Mucosa of stomach (tissue), 1 donor: Measurements from ENCODE around the gene TCF3.
A peak's percentile ranks its signal among the peaks of the same experiment; 100 is the strongest.

Source experiments
- H3K27me3 ChIP-seq: one replicate; pipeline ENCODE4 v1.7.0; 2013; ENCODE audit warnings: mild to moderate bottlenecking, low read length; ENCODE audit not compliant: control insufficient read depth, insufficient read depth
- H3K36me3 ChIP-seq: one replicate; pipeline ENCODE4 v1.7.0; 2013; ENCODE audit warnings: low read length; ENCODE audit not compliant: control insufficient read depth, insufficient read depth
- H3K4me1 ChIP-seq: one replicate; pipeline ENCODE4 v1.7.0; 2013; ENCODE audit warnings: mild to moderate bottlenecking, low read length; ENCODE audit not compliant: control insufficient read depth, insufficient read depth
- H3K4me3 ChIP-seq: one replicate; pipeline ENCODE4 v1.7.0; 2013; ENCODE audit warnings: low read length
- H3K9ac ChIP-seq: one replicate; pipeline ENCODE4 v1.7.0; 2013; ENCODE audit warnings: mild to moderate bottlenecking, low read length, moderate library complexity
- H3K9me3 ChIP-seq: one replicate; pipeline ENCODE4 v1.7.0; 2013; ENCODE audit warnings: mild to moderate bottlenecking, low read length, moderate library complexity; ENCODE audit not compliant: control insufficient read depth
- donor health status: Pancreatic carcinoma.

The TCF3 gene

GRCh38 chr19:1591421-1592023, 60.9 kb downstream of the TCF3 start:
- H3K4me1 ChIP-seq = peaks cover 17% of the 10 kb centered on the region
- H3K9ac ChIP-seq = peak overlapping the region; percentile 88
- H3K27me3 ChIP-seq = no peaks in the 10 kb centered on the region
- no peaks in the 10 kb centered on the region for H3K36me3 ChIP-seq
- H3K9me3 ChIP-seq = no peaks in the 10 kb centered on the region
- H3K4me3 ChIP-seq = peak overlapping the region; percentile 63

DNA sequence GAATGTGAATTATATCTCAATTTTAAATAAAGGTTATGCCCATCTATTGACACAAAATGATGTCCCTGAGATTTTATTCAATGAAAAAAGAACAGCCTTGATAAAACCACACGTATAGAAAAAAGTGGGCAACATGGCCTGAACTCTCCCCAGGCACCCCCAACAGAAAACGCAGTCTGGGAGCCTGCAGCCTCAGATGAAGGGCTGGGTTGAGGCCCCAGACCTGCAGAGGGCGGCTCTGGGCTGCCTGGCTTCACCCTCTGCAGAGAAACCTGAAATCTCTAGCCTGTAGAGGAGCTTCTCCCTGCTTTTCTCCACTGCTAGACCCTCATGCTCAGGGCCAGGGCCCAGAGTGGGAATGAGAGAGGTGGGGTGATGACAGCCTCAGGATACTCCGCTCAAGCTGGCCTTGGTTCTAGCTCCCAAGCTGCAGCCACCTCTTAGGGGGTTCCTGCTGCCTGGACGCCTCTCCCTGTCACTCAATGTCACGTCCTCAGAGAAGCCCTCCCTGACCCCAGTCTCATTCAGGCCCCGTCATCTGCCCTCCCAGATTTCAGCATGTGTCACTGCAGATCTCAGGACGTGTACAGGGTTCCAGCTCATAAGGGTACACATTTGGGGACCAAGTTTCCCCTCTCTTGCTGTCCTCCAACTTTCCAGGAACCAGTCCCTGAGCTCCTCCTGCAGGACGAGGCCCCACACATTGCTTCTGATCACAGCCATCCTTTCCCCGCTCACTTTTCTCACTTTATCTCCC, 61.6 kb downstream of the TCF3 start:
- H3K4me3 ChIP-seq = no peak overlapping the region

DNA sequence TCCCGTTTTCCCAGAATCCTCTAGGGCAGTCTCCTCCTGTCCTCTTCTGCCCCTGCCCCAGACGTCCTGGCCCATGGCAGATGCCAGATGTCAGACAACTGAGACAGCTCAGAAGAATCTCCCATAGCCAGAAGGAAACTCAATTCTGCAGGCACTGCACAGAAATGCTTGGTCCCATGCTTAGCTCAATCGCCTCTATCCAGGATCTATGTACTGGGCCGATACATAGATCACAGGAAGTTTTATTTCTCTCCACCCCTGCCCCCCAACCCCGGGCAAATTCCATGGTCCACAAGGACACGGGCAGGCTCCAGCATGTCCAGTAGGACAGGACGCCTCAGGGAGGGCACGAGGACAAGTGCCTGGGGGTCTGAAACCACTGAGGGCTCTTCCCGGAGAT, 64.5 kb downstream of the TCF3 start:
- Histone ChIP-seq H3K4me1 (peaks cover 9% of the 10 kb centered on the region), H3K36me3 (no peaks in the 10 kb centered on the region), H3K4me3 (no peak overlapping the region), H3K27me3 (no peaks in the 10 kb centered on the region), H3K9me3 (no peaks in the 10 kb centered on the region), H3K9ac (no peak overlapping the region)

More for the DNA sequence above, 61.6 kb downstream of the TCF3 start:
- H3K27me3 ChIP-seq = no peaks in the 10 kb centered on the region
- H3K36me3 ChIP-seq = no peaks in the 10 kb centered on the region
- no peaks in the 10 kb centered on the region for H3K9me3 ChIP-seq
- H3K9ac ChIP-seq = peak overlapping the region; percentile 88
- peaks cover 17% of the 10 kb centered on the region for H3K4me1 ChIP-seq

DNA sequence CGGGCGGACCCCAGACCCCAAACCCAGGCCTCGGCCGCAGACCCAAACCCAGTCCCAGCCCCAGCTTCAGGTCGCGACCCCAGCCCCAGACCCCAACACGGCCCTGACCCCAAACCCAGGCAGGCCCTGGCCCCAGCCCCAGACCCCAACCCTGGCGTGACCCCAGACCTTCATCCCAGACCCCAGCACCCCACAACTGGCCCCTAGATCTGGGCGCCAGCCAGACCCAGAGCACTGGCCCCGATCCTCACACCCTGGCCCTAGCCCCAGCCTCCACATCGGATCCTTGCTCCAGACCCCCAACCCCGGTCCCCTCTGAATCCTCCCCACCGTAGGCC, 67.2 kb downstream of the TCF3 start:
- H3K4me3 ChIP-seq = no peak overlapping the region
- H3K36me3 ChIP-seq = no peaks in the 10 kb centered on the region
- no peak overlapping the region for H3K9ac ChIP-seq
- no peaks in the 10 kb centered on the region for H3K4me1 ChIP-seq
- no peaks in the 10 kb centered on the region for H3K9me3 ChIP-seq
- H3K27me3 ChIP-seq = no peaks in the 10 kb centered on the region

DNA sequence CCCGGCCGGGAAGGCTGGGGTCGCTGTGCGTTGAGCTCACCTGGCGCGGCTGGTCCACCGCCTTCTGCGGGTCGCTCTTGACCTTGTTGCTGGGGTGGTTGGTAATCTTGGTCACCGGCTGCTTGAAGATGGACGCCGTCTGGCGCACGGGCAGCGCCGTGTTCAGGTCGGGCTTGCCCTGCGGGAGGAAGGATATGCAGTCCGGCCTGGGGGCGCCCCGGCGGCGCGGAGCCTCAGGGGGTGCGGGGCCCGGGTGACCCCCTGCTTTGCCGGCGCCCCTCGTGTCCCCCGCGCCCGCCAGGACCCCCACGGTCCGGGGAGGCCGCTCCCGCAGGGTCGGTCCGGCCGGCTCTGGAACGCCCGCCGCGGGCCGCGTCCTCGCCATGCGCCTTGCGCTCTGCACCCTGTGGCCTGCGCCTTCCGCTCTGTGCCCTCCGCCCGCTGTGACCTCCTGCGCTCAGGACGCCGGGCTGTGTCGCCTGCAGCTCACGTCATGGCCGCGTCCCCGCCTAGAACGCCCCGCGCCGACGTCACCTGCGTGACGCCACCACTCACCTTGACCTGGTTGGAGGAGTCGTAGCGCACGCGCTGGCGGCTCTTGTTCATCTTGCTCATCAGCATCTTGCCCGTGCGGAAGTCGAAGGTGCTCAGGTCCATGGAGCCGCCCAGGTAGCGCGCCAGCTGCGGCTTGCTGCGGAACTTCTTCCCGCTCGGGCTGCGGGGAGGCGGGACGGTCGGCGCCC, 67.7 kb downstream of the TCF3 start:
- no peaks in the 10 kb centered on the region for H3K9me3 ChIP-seq
- no peak overlapping the region for H3K4me3 ChIP-seq
- no peaks in the 10 kb centered on the region for H3K4me1 ChIP-seq
- no peaks in the 10 kb centered on the region for H3K36me3 ChIP-seq
- H3K27me3 ChIP-seq = no peaks in the 10 kb centered on the region
- H3K9ac ChIP-seq = no peak overlapping the region

DNA sequence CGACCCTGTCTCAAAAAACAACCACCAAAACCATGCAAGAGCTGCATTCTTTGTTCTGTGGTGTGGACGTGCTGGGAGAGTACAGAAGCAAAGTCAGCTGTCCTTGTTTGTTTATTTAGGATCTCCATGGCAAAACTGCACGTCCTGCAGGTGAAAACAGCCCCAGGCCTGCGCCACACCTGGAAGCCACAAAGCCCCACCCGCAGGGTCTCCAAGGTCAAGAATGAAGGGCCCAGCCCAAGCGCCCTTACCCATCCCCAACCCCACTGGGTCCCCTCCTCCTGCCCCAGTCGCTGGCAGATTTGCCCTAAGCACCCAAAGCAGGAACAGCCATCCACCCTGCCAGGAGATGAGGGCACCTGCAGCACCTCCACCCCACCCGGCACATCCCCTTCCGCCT, 70.2 kb downstream of the TCF3 start:
- H3K27me3 ChIP-seq = no peaks in the 10 kb centered on the region
- no peak overlapping the region for H3K4me3 ChIP-seq
- no peaks in the 10 kb centered on the region for H3K9me3 ChIP-seq
- no peaks in the 10 kb centered on the region for H3K36me3 ChIP-seq
- no peaks in the 10 kb centered on the region for H3K4me1 ChIP-seq
- H3K9ac ChIP-seq = no peak overlapping the region

DNA sequence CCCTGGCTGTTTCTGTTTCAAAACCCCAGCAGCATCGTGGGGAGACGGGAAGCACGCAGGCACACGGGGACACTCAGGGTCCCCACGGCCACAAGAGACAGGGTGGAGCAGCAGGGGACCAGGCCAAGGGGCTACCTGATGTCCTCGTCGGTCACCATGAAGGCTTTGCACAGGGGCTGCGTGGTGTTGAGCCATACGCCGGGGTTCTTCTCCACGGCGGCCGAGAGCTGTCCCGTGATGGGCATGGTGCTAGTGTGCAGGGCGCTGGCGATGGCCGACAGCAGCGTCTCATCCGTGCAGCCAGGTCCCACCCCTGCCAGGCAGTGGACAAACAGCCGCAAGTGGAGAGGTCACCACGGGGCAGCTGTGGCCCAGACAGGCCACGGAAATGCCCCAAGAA, 71.5 kb downstream of the TCF3 start:
- H3K4me1 ChIP-seq = no peaks in the 10 kb centered on the region
- H3K27me3 ChIP-seq = no peaks in the 10 kb centered on the region
- H3K4me3 ChIP-seq = no peak overlapping the region
- H3K9me3 ChIP-seq = no peaks in the 10 kb centered on the region
- H3K9ac ChIP-seq = no peak overlapping the region
- H3K36me3 ChIP-seq = no peaks in the 10 kb centered on the region

GRCh38 chr19:1580382-1580781, 72.0 kb downstream of the TCF3 start:
- Histone ChIP-seq H3K9me3 (no peaks in the 10 kb centered on the region), H3K4me1 (no peaks in the 10 kb centered on the region), H3K9ac (no peak overlapping the region), H3K36me3 (no peaks in the 10 kb centered on the region), H3K4me3 (no peak overlapping the region), H3K27me3 (no peaks in the 10 kb centered on the region)

DNA sequence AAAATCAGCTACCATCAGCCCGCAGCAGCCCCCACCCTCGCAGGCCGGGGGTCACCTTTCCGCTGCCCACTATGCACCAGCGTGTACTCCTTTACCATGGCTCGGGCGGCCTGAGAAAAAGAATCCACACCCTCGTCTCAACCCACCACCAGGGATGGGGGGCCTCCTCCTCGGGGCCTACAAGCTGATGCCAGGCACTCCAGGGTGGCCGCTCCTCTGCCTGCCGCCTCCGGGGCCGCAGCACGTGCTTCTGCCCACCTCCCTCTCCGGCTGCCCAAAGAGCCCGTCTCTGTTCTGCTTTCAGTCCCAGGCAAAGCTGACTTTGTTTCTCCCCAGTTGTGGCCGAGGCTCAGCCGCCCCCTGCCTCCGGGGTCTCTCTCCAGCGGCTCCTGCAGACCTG, 73.2 kb downstream of the TCF3 start:
- H3K27me3 ChIP-seq = no peaks in the 10 kb centered on the region
- no peaks in the 10 kb centered on the region for H3K36me3 ChIP-seq
- no peaks in the 10 kb centered on the region for H3K9me3 ChIP-seq
- no peak overlapping the region for H3K9ac ChIP-seq
- H3K4me3 ChIP-seq = no peak overlapping the region
- H3K4me1 ChIP-seq = peaks cover 3% of the 10 kb centered on the region

DNA sequence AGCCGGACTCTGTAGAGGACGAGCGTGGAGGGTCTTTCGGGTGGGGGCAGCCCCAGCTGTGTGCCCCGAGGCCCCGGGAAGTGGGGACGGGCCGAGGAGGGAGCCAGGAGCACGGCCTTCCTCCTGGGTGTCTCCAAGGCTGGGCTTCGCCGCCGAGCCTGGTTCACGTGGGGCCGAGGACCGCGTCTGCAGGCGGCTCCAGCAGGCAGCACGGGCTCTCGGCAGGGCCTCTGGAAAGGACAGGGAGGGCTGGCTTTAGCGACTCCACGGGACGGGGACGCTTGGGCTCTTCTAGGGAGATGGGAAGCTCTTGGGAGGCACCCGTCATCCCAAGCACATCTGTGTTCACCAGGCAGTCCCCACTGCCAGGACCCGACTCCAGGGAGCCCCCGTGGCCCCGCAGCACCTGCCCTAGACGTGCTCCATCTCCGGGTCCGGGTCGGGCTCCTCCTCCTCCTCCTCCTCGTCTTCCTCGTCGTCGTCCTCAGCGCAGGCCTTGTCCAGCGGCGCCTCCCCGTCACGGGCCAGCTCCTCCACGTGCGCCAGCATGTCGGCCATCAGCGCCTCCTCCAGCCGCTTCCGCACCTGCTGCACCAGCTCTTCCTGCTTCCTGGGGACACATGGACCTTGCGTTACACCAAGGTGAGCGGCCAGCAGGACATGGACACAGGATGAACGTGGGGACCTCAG, 74.3 kb downstream of the TCF3 start:
- no peak overlapping the region for H3K4me3 ChIP-seq
- no peaks in the 10 kb centered on the region for H3K9me3 ChIP-seq
- H3K4me1 ChIP-seq = peaks cover 11% of the 10 kb centered on the region
- no peaks in the 10 kb centered on the region for H3K27me3 ChIP-seq
- H3K9ac ChIP-seq = no peak overlapping the region
- no peaks in the 10 kb centered on the region for H3K36me3 ChIP-seq

- Histone ChIP-seq H3K9me3 (no peaks in the 10 kb centered on the region), H3K36me3 (no peaks in the 10 kb centered on the region), H3K4me3 (no peak overlapping the region), H3K9ac (no peak overlapping the region), H3K4me1 (peaks cover 11% of the 10 kb centered on the region), H3K27me3 (no peaks in the 10 kb centered on the region)
Measured at GRCh38 chr19:1577090-1577928, 75.1 kb downstream of the TCF3 start.
